Natural killer cell (primary cell): ENCODE measurements around the gene ZFAND3. TPM values are rescaled to one million over a fixed set of nuclear protein-coding genes. Genes with fewer than 3 reads are reported as not detected.
A peak's percentile ranks its signal among the peaks of the same experiment; 100 is the strongest.

ENCODE experiments used
- ATAC-seq, 3 donors: fragments of 150-1000 bp in 2 of 3; fragments of 200-7000 bp in 1 of 3; cut with Tn5 transposase; 1 replicate in 1 of 3; 2 replicates in 2 of 3; pipeline ENCODE4 v1.10.0; 2021; ENCODE audit warnings: mild to moderate bottlenecking in 2 of 3, moderate library complexity in 2 of 3
- DNase-seq, 2 donors: peaks; one replicate each; pipeline versions ENCODE4 v3.0.0 to v3.0.0-alpha.2; 2013 to 2021; ENCODE audit warnings: mixed read lengths in 1 of 2
- H3K27ac ChIP-seq: one replicate; pipeline ENCODE4 v1.5.1; 2013; ENCODE audit warnings: mild to moderate bottlenecking, low read length
- H3K27me3 ChIP-seq: one replicate; pipeline ENCODE4 v1.6.1; 2013; ENCODE audit warnings: low read length; ENCODE audit not compliant: control insufficient read depth, insufficient read depth
- H3K36me3 ChIP-seq: one replicate; pipeline ENCODE4 v1.6.1; 2013; ENCODE audit warnings: low read length; ENCODE audit not compliant: control insufficient read depth, insufficient read depth
- H3K4me1 ChIP-seq: one replicate; pipeline ENCODE4 v1.6.1; 2013; ENCODE audit warnings: low read length; ENCODE audit not compliant: control insufficient read depth, insufficient read depth
- H3K4me3 ChIP-seq: one replicate; pipeline ENCODE4 v1.5.1; 2013; ENCODE audit warnings: low read length
- H3K9me3 ChIP-seq: one replicate; pipeline ENCODE4 v1.6.1; 2013; ENCODE audit warnings: low read length; ENCODE audit not compliant: control insufficient read depth, insufficient read depth
- H3K27ac Mint-ChIP-seq, 2 donors: one replicate each; pipeline ENCODE4 v1.8.0; 2022; ENCODE audit warnings: mild to moderate bottlenecking in 2 of 2, mixed read lengths in 2 of 2, moderate library complexity in 1 of 2
- H3K27me3 Mint-ChIP-seq, 2 donors: one replicate each; pipeline ENCODE4 v1.8.0; 2022; ENCODE audit warnings: low read depth in 2 of 2, mixed read lengths in 2 of 2
- H3K36me3 Mint-ChIP-seq: one replicate; pipeline ENCODE4 v1.8.0; 2022; ENCODE audit warnings: mixed read lengths
- H3K4me1 Mint-ChIP-seq, 2 donors: one replicate each; pipeline ENCODE4 v1.8.0; 2022; ENCODE audit warnings: mixed read lengths in 2 of 2
- H3K4me3 Mint-ChIP-seq: one replicate; pipeline ENCODE4 v1.8.0; 2022; ENCODE audit warnings: mild to moderate bottlenecking, moderate library complexity, mixed read lengths
- H3K9me3 Mint-ChIP-seq, 2 donors: one replicate each; pipeline ENCODE4 v1.8.0; 2022; ENCODE audit warnings: mixed read lengths in 2 of 2
- WGBS: methylation state at CpG from one replicate; pipeline ENCODE4 v1.1.7; 2013; ENCODE audit warnings: missing lambda C conversion rate; ENCODE audit not compliant: insufficient coverage; 5-methylcytosine and 5-hydroxymethylcytosine counted together
- intact Hi-C: fragments of 100-400 bp; cut with micrococcal nuclease; formaldehyde crosslinking; loops from one replicate; pipeline ENCODE4 v1.14.2; 2022
- total RNA-seq, 4 donors: library from RNA; stranded (reverse); fragments of 120-200 nt in 1 of 4; gene quantifications; one replicate each; pipeline versions ENCODE4 v1.2.3 to v1.2.4, GENCODE V29; 2013 to 2022
- TF ChIP-seq, protein P1 (sequence below): fragments of 200-600 bp; IDR thresholded peaks from one replicate; pipeline ENCODE4 v1.8.0; 2022; ENCODE audit warnings: antibody characterized with exemption

ZFAND3 gene
- total RNA-seq, 3 donors from 2014 or later (not counting 1 experiment from before 2014, with no cell fraction given) = 87.7 to 97.4 (median 90.1) TPM

GRCh38 chr6:38163186-38164130, 343.9 kb downstream of the ZFAND3 start:
- DNase-seq = no peak
- H3K9me3 Mint-ChIP-seq = no peaks in the 10 kb centered on the region
- no peaks in the 10 kb centered on the region for H3K9me3 ChIP-seq
- H3K4me3 ChIP-seq = no peak overlapping the region
- no peaks in the 10 kb centered on the region for H3K36me3 ChIP-seq
- H3K36me3 Mint-ChIP-seq = no peaks in the 10 kb centered on the region
- H3K27me3 Mint-ChIP-seq = no peaks in the 10 kb centered on the region
- TF ChIP-seq, protein P1, sequence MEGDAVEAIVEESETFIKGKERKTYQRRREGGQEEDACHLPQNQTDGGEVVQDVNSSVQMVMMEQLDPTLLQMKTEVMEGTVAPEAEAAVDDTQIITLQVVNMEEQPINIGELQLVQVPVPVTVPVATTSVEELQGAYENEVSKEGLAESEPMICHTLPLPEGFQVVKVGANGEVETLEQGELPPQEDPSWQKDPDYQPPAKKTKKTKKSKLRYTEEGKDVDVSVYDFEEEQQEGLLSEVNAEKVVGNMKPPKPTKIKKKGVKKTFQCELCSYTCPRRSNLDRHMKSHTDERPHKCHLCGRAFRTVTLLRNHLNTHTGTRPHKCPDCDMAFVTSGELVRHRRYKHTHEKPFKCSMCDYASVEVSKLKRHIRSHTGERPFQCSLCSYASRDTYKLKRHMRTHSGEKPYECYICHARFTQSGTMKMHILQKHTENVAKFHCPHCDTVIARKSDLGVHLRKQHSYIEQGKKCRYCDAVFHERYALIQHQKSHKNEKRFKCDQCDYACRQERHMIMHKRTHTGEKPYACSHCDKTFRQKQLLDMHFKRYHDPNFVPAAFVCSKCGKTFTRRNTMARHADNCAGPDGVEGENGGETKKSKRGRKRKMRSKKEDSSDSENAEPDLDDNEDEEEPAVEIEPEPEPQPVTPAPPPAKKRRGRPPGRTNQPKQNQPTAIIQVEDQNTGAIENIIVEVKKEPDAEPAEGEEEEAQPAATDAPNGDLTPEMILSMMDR = no peak
- peaks cover 15 to 23% of the 10 kb centered on the region in 2 donors for H3K4me1 Mint-ChIP-seq
- intact Hi-C loops = no loop called here
- H3K4me3 Mint-ChIP-seq = no peak overlapping the region
- peak in 2 of 3 donors; percentile 15 to 17 for ATAC-seq
- H3K27ac Mint-ChIP-seq = no peak overlapping the region
- H3K27ac ChIP-seq = no peak overlapping the region
- H3K27me3 ChIP-seq = no peaks in the 10 kb centered on the region
- WGBS = 93% methylated on average over 29 of the region's 29 CpGs
- no peaks in the 10 kb centered on the region for H3K4me1 ChIP-seq

DNA sequence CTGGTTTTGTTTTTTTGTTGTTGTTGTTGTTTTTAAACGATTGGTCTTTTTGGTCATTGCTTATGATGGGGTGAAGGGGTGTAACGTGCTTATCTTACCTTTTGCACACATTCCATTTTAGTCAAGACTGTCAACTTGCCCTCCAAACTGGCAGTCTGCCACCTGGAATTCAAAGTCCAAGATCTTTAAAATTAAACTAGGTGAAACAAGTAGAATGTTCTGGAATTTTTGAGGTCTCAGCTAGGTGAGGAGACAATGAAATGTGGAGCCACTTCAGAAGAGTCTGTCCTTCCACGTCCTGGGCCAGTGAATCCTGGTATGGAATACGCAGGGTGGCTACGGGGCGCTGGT, 344.6 kb downstream of the ZFAND3 start:
- H3K27me3 ChIP-seq = no peaks in the 10 kb centered on the region
- WGBS = 99% methylated on average over 5 of the region's 6 CpGs
- Mint-ChIP-seq H3K27ac (peak overlapping the region in 1 of 2 donors; percentile 18), H3K4me3 (no peak overlapping the region), H3K36me3 (no peaks in the 10 kb centered on the region), H3K27me3 (no peaks in the 10 kb centered on the region), H3K4me1 (peaks cover 10 to 16% of the 10 kb centered on the region in 2 donors), H3K9me3 (no peaks in the 10 kb centered on the region)
- no peaks in the 10 kb centered on the region for H3K4me1 ChIP-seq
- TF ChIP-seq, protein P1 = no peak
- H3K36me3 ChIP-seq = no peaks in the 10 kb centered on the region
- H3K4me3 ChIP-seq = no peak overlapping the region
- DNase-seq (no peak), ATAC-seq (no peak)
- H3K9me3 ChIP-seq = no peaks in the 10 kb centered on the region
- intact Hi-C loops = no loop called here
- no peak overlapping the region for H3K27ac ChIP-seq

DNA sequence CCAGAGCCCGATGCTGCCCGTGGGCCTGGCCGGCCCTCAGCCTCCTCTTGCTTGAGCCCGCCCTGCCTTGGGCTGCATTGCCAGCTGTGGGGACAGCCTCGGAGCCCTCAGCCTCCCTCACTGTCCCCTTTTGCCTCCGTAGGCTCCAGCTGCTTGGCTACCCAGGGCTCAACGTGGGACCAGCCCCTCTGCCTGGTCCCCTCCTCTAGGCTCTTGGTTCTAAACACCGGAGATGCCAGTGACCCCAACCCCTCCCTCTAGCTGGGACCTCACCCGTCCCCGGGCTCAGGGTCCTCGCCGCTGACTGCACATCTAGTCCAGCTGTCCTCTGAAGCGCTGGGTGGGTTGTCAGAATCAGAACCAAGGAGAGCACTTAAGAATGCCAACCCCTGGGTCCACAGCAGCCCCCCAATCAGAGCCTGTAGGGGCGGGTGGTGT, 345.2 kb downstream of the ZFAND3 start:
- no peak for ATAC-seq
- H3K4me1 Mint-ChIP-seq = peaks cover 10 to 16% of the 10 kb centered on the region in 2 donors

More for the DNA sequence above, 345.2 kb downstream of the ZFAND3 start:
- H3K36me3 ChIP-seq = no peaks in the 10 kb centered on the region
- H3K9me3 ChIP-seq = no peaks in the 10 kb centered on the region
- no peak overlapping the region for H3K27ac ChIP-seq
- Mint-ChIP-seq H3K27ac (no peak overlapping the region), H3K9me3 (no peaks in the 10 kb centered on the region), H3K27me3 (no peaks in the 10 kb centered on the region), H3K36me3 (no peaks in the 10 kb centered on the region), H3K4me3 (no peak overlapping the region)
- intact Hi-C loops = no loop called here
- no peaks in the 10 kb centered on the region for H3K4me1 ChIP-seq
- H3K27me3 ChIP-seq = no peaks in the 10 kb centered on the region
- no peak for DNase-seq
- TF ChIP-seq, protein P1 = no peak
- H3K4me3 ChIP-seq = no peak overlapping the region
- 97% methylated on average over 14 of the region's 14 CpGs for WGBS
